Erythroblast (primary cell): ENCODE results near the gene AGAP1.

ENCODE experiments used
- GATA1 ChIP-seq: IDR thresholded peaks from 2 replicates; pipeline ENCODE4 v1.6.1; 2011; ENCODE audit warnings: low read depth, mild to moderate bottlenecking, control low read depth, low read length, moderate library complexity
- POLR2A ChIP-seq: IDR thresholded peaks from 2 replicates; pipeline ENCODE4 v1.6.1; 2011; ENCODE audit warnings: mild to moderate bottlenecking, low read length

- TF ChIP-seq POLR2A, result no peak
- no peak for TF ChIP-seq GATA1
These were observed 382.3 kb downstream of the AGAP1 start for GRCh38 chr2:235876099-235876679.
